ENCODE data around the gene MICALL2.

DNA sequence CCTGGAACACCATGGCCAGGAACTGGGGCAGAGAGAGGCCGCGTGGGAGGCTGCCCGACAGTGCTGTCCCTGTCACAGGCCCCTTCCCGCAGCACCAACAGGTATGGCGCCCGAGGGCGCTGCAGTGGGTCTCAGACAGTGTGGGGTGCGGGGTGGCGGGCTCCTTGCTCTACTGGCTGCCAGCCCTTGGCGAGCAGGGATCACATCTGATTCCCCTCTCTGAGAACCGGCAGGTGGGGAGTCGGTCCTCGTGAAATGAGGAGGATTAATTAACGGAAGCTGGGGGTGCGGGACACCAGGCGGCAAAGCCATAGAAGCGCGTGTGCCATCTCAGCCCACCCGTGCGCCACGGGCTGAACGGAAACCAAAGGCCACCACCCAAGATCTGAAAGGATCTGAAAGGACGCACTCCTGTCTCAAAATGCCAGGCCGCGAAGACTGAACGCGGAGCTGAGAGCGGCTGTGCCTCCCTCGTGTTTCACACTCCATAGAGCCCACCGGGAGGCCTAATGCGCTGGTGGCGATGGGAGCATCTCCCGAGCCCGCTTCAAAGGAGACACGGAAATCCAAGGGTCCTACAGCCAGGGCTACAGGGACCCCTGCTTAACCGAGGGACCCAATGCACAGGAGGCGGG is 38.1 kb upstream of the MICALL2 start:
- TF ChIP-seq POLR2A (IDR thresholded peaks at IDR 0.05) (no peak), CTCF (IDR thresholded peaks at IDR 0.05) (no peak)

All from uterus (tissue), 2 donors.